HCT116 (cell line): ENCODE results near the gene GTPBP1.

Experiments used
- MAX ChIP-seq: IDR thresholded peaks from 2 replicates; pipeline ENCODE4 v1.6.1; 2012
- POLR2A ChIP-seq: IDR thresholded peaks from 2 replicates; pipeline ENCODE4 v1.7.0; 2011; ENCODE audit warnings: borderline replicate concordance; ENCODE audit not compliant: insufficient read depth, insufficient read length; ENCODE audit errors: extremely low read depth

DNA sequence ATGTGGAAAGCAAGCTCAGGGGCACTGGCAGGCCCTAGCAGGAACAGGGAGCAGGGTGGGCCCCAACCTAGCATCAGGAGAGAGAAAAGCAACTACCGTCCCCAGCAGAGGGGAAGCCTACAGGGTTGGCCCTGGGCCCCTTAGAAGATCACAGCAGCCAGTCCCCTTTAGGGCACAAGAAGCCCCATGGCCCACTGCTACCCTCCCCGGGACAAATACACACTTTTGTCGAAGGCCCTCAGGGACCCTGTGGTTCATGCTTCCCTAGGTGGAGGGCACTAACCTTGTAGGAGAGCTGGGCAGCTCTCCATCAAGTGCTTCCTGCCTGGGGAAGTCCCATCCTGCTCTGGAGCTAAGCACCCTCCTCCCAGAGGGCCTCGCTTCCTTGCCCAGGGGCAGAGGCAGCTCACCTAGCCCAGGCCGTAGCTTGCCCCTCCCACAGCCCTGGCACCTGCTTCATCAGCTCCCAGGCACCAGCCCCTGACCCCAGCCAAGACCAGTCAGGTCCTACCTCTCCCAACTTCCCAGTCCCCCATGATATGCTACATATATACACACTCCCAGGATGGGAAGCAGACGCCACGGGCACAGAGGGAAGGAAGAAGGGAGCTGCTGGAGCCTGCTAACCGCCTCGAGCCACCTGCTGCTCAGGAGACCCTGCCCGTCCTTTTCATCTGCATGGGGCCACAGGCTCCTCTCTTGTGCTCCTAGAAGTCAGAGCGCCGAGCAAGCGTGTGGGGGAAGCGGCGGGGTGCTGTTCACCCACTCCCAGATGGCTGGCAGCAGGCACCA, 29.9 kb downstream of the GTPBP1 start:
- TF ChIP-seq POLR2A (no peak), MAX (no peak)
